Gastroesophageal sphincter (tissue), 4 donors: Measurements from ENCODE around the gene SLC15A3. TPM values are rescaled to one million over a fixed set of nuclear protein-coding genes. Genes with fewer than 3 reads are reported as not detected.
A peak's percentile ranks its signal among the peaks of the same experiment; 100 is the strongest.

Experiments used
- ATAC-seq: fragments of 150-250 bp; one replicate; pipeline ENCODE4 v1.9.1; 2016; ENCODE audit warnings: mild to moderate bottlenecking, moderate library complexity
- H3K27ac ChIP-seq, 4 donors: fragments of 200-600 bp; sonication (generic) in 3 of 4; 1 replicate in 3 of 4; 2 replicates in 1 of 4; pipeline ENCODE4 v1.5.1; 2016 to 2019
- H3K27me3 ChIP-seq: fragments of 200-600 bp; sonication (generic); one replicate; pipeline ENCODE4 v1.5.1; 2019
- H3K36me3 ChIP-seq, 2 donors: fragments of 200-600 bp; sonication (generic); one replicate each; pipeline ENCODE4 v1.5.1; 2019; ENCODE audit warnings: control low read depth in 1 of 2
- H3K4me1 ChIP-seq, 3 donors: fragments of 200-600 bp; sonication (generic); 1 replicate in 2 of 3; 2 replicates in 1 of 3; pipeline ENCODE4 v1.5.1; 2016 to 2019; ENCODE audit warnings: control low read depth in 2 of 3
- H3K4me3 ChIP-seq, 2 donors: fragments of 200-600 bp; sonication (generic); one replicate each; pipeline ENCODE4 v1.5.1; 2019; ENCODE audit warnings: mild to moderate bottlenecking in 1 of 2, moderate library complexity in 1 of 2
- H3K9me3 ChIP-seq, 3 donors: fragments of 200-600 bp; sonication (generic); one replicate each; pipeline ENCODE4 v1.5.1; 2017 to 2019; ENCODE audit warnings: control low read depth in 2 of 3
- CTCF ChIP-seq, 4 experiments: fragments of 200-600 bp in 2 of 4; fragments of 450-650 bp in 2 of 4; sonication (generic) in 1 of 4; IDR thresholded peaks; one replicate each; pipeline ENCODE4 v1.5.1; 2017 to 2019; ENCODE audit warnings: antibody characterized with exemption in 4 of 4, mild to moderate bottlenecking in 2 of 4, moderate library complexity in 2 of 4
- EP300 ChIP-seq: sonication (generic); formaldehyde crosslinking; IDR thresholded peaks from one replicate; pipeline ENCODE4 v1.6.1; 2017; ENCODE audit warnings: antibody characterized with exemption, mild to moderate bottlenecking
- POLR2A ChIP-seq, 2 donors: fragments of 450-650 bp; IDR thresholded peaks; one replicate each; pipeline ENCODE4 v1.6.1; 2017; ENCODE audit warnings: antibody characterized with exemption in 2 of 2, mild to moderate bottlenecking in 2 of 2, moderate library complexity in 1 of 2
- POLR2AphosphoS5 ChIP-seq: sonication (generic); formaldehyde crosslinking; IDR thresholded peaks from one replicate; pipeline ENCODE4 v1.6.1; 2017; ENCODE audit warnings: antibody characterized with exemption
- WGBS, 2 donors: methylation state at CpG; one replicate each; pipeline ENCODE4 v1.1.5; 2018; ENCODE audit warnings: low coverage in 1 of 2; 5-methylcytosine and 5-hydroxymethylcytosine counted together
- small RNA-seq, 4 donors: library from RNA; depleted of rRNA; stranded (forward); fragments of <200 nt; gene quantifications; one replicate each; pipeline ENCODE3, GENCODE V24; 2016
- total RNA-seq, 4 donors: library from RNA; depleted of rRNA; stranded (reverse); fragments of >200 nt; gene quantifications; one replicate each; pipeline ENCODE4 v1.1.0, GENCODE V29; 2016

Gene SLC15A3
- total RNA-seq, 4 donors from 2014 or later, result 16.7 to 48.4 (median 19.5) TPM

GRCh38 chr11:60891103-60891741 is 60.8 kb downstream of the SLC15A3 start:
- H3K4me1 ChIP-seq, result no peaks in the 10 kb centered on the region
- WGBS, 2 donors, result 40 to 87% methylated on average over 1 to 7 of the region's 7 CpGs
- TF ChIP-seq EP300 (no peak), POLR2AphosphoS5 (no peak), POLR2A (IDR thresholded peaks at IDR 0.05) (no peak), CTCF (IDR thresholded peaks at IDR 0.05) (no peak)
- H3K36me3 ChIP-seq, result peaks cover 0 to 82% of the 10 kb centered on the region in 2 donors
- no peak overlapping the region for H3K27ac ChIP-seq
- H3K9me3 ChIP-seq, result no peaks in the 10 kb centered on the region
- H3K4me3 ChIP-seq, result no peak overlapping the region
- no peaks in the 10 kb centered on the region for H3K27me3 ChIP-seq
- no peak for ATAC-seq

DNA sequence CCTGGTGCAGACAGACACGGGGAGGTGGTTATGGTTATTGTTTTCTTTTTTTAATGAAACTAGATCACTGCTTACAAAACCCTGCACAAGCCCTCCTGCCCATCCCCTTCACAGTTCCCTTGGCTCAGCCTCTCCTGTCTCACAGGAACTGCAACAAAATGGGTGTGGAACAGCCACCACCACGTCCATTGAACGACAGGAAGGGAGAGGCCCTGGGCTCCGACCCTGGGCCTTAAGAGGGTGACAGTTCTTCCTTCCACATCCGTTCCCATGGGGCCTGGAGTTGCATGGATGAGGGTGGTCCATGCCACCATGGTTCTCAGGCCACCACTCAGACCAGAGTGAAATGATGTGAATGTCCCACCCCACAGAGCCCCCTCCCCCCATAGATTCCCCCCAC is 61.3 kb downstream of the SLC15A3 start:
- no peaks in the 10 kb centered on the region for H3K4me1 ChIP-seq
- no peak overlapping the region for H3K4me3 ChIP-seq
- no peaks in the 10 kb centered on the region for H3K9me3 ChIP-seq
- TF ChIP-seq EP300 (no peak), CTCF (IDR thresholded peaks at IDR 0.05) (no peak), POLR2A (IDR thresholded peaks at IDR 0.05) (no peak), POLR2AphosphoS5 (no peak)
- H3K27ac ChIP-seq, result no peak overlapping the region
- no peaks in the 10 kb centered on the region for H3K27me3 ChIP-seq
- WGBS, 2 donors, result 29 to 61% methylated on average over 1 to 2 of the region's 5 CpGs
- peaks cover 0 to 77% of the 10 kb centered on the region in 2 donors for H3K36me3 ChIP-seq
- no peak for ATAC-seq

GRCh38 chr11:60889869-60890311 is 62.1 kb downstream of the SLC15A3 start:
- Histone ChIP-seq H3K4me3 (no peak overlapping the region), H3K36me3 (peaks cover 0 to 69% of the 10 kb centered on the region in 2 donors), H3K27ac (no peak overlapping the region), H3K9me3 (no peaks in the 10 kb centered on the region), H3K27me3 (no peaks in the 10 kb centered on the region), H3K4me1 (no peaks in the 10 kb centered on the region)
- TF ChIP-seq POLR2A (IDR thresholded peaks at IDR 0.05), result no peak
- TF ChIP-seq EP300, result no peak
- TF ChIP-seq POLR2AphosphoS5, result no peak
- TF ChIP-seq CTCF (IDR thresholded peaks at IDR 0.05), result no peak
- no peak for ATAC-seq
- 50 to 61% methylated on average over 4 to 6 of the region's 6 CpGs for WGBS, 2 donors

- WGBS, 2 donors, result 50 to 93% methylated on average over 2 of the region's 5 CpGs
- Histone ChIP-seq H3K36me3 (peaks cover 0 to 45% of the 10 kb centered on the region in 2 donors), H3K4me1 (no peaks in the 10 kb centered on the region), H3K27ac (no peak overlapping the region), H3K4me3 (no peak overlapping the region), H3K9me3 (no peaks in the 10 kb centered on the region), H3K27me3 (no peaks in the 10 kb centered on the region)
- TF ChIP-seq EP300, result no peak
- peak; percentile 12 to 59 (median 56) for TF ChIP-seq CTCF (IDR thresholded peaks at IDR 0.05)
- TF ChIP-seq POLR2AphosphoS5, result no peak
- peak; percentile 74 for ATAC-seq
These were observed 64.4 kb downstream of the SLC15A3 start for GRCh38 chr11:60887556-60887955.

Small RNA genes lying within 50 kb of the gene (small RNA-seq; reads per million reads assigned to genes)
- gene RNU6-933P, result 0 reads per million in 4 donors

Other genes with a start within 250 kb of the SLC15A3 start
- gene MS4A18, start 227.5 kb downstream of the SLC15A3 start, total RNA-seq, result not detected
- gene MS4A15, start 195.3 kb downstream of the SLC15A3 start, total RNA-seq, result not detected
- gene MS4A10, start 166.8 kb downstream of the SLC15A3 start, total RNA-seq, result not detected
- 10 to 100 TPM; 10.5 to 27.8 (median 18.2) TPM for gene CCDC86, start 110.1 kb downstream of the SLC15A3 start, total RNA-seq
- gene PTGDR2, start 96.2 kb downstream of the SLC15A3 start, total RNA-seq, result 1 to 10 TPM in 1 of 4 donors, under 1 TPM in 3; 0.37 to 2.2 (median 0.58) TPM
- gene ZP1, start 84.6 kb downstream of the SLC15A3 start, total RNA-seq, result not detected
- 10 to 100 TPM; 50.2 to 73.6 (median 60.5) TPM for gene PRPF19, start 45.6 kb downstream of the SLC15A3 start, total RNA-seq
- 100 to 1,000 TPM; 107 to 132 (median 120) TPM for gene TMEM109, start 38.0 kb downstream of the SLC15A3 start, total RNA-seq
- 1 to 10 TPM; 3.2 to 8.9 (median 6.5) TPM for gene TMEM132A, start 27.7 kb downstream of the SLC15A3 start, total RNA-seq
- 1 to 10 TPM in 1 of 4 donors, under 1 TPM in 2, not detected in 1; 0.15 to 2.7 (median 0.35) TPM for gene CD6, start 19.5 kb upstream of the SLC15A3 start, total RNA-seq
- gene CD5, start 150.3 kb upstream of the SLC15A3 start, total RNA-seq, result under 1 TPM; 0.31 to 0.62 (median 0.44) TPM
- gene VPS37C, start 209.2 kb upstream of the SLC15A3 start, total RNA-seq, result 10 to 100 TPM; 19.1 to 41.9 (median 25.5) TPM